Measurements from ENCODE around the gene ERAL1.

- no peak for TF ChIP-seq POLR2AphosphoS5 (IDR thresholded peaks at IDR 0.05; ENCODE audit: low read depth, low read length)
- no peak for TF ChIP-seq POLR2A (IDR thresholded peaks at IDR 0.05; ENCODE audit: low read depth, low read length)
- no peak for TF ChIP-seq TAF1 (IDR thresholded peaks at IDR 0.05; ENCODE audit: borderline replicate concordance, low read depth, low read length)
Observed at GRCh38 chr17:28819582-28819981, 35.2 kb upstream of the ERAL1 start.
